Ovary (tissue), 3 donors: ENCODE results near the gene CEP72.

Experiments used
- EP300 ChIP-seq: sonication (generic); formaldehyde crosslinking; IDR thresholded peaks from one replicate; pipeline ENCODE4 v1.6.1; 2017; ENCODE audit warnings: antibody characterized with exemption
- POLR2A ChIP-seq: fragments of 450-650 bp; IDR thresholded peaks from one replicate; pipeline ENCODE4 v1.6.1; 2017; ENCODE audit warnings: antibody characterized with exemption, mild to moderate bottlenecking, moderate library complexity
- TF ChIP-seq, protein P1 (sequence below), 3 donors: fragments of 450-650 bp in 2 of 3; fragments of 200-600 bp in 1 of 3; IDR thresholded peaks; one replicate each; pipeline versions ENCODE4 v1.5.1 to v1.8.0; 2016 to 2022; ENCODE audit warnings: antibody characterized with exemption in 3 of 3, mild to moderate bottlenecking in 1 of 3
- donor health status: DM: no; HTN: no; CAD: no.

GRCh38 chr5:604391-604831 is 7.7 kb upstream of the CEP72 start:
- TF ChIP-seq POLR2A, result no peak
- TF ChIP-seq, protein P1, sequence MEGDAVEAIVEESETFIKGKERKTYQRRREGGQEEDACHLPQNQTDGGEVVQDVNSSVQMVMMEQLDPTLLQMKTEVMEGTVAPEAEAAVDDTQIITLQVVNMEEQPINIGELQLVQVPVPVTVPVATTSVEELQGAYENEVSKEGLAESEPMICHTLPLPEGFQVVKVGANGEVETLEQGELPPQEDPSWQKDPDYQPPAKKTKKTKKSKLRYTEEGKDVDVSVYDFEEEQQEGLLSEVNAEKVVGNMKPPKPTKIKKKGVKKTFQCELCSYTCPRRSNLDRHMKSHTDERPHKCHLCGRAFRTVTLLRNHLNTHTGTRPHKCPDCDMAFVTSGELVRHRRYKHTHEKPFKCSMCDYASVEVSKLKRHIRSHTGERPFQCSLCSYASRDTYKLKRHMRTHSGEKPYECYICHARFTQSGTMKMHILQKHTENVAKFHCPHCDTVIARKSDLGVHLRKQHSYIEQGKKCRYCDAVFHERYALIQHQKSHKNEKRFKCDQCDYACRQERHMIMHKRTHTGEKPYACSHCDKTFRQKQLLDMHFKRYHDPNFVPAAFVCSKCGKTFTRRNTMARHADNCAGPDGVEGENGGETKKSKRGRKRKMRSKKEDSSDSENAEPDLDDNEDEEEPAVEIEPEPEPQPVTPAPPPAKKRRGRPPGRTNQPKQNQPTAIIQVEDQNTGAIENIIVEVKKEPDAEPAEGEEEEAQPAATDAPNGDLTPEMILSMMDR (IDR thresholded peaks at IDR 0.05), result no peak
- no peak for TF ChIP-seq EP300
